AG04449 (cell line): ENCODE results near the gene KLHDC9.

Experiments used
- CTCF ChIA-PET: fragments of 350-600 bp; formaldehyde crosslinking; extraction: SDS; loops from one replicate; lab custom pipeline; 2021; ENCODE audit warnings: antibody characterized with exemption; lab: Yijun Ruan, JAX
- POLR2A ChIA-PET: fragments of 400-600, 350-600 bp; formaldehyde crosslinking; extraction: SDS; loops from one replicate; lab custom pipeline; 2020; ENCODE audit warnings: antibody characterized with exemption, inconsistent platforms; lab: Yijun Ruan, JAX
- DNase-seq: peaks from one replicate; pipeline ENCODE4 v3.0.0-alpha.2; 2010; ENCODE audit warnings: low read depth, low spot score
- H3K4me3 ChIP-seq: 2 replicates; pipeline ENCODE4 v1.5.1; 2011; ENCODE audit warnings: low read depth, mild to moderate bottlenecking, control low read depth, low read length
- CTCF ChIP-seq: IDR thresholded peaks from one replicate; pipeline ENCODE4 v1.5.1; 2011; ENCODE audit warnings: mild to moderate bottlenecking, moderate library complexity, low read length, control low read depth, inconsistent platforms; ENCODE audit not compliant: insufficient read depth; ENCODE audit errors: missing control alignments

The KLHDC9 gene

DNA sequence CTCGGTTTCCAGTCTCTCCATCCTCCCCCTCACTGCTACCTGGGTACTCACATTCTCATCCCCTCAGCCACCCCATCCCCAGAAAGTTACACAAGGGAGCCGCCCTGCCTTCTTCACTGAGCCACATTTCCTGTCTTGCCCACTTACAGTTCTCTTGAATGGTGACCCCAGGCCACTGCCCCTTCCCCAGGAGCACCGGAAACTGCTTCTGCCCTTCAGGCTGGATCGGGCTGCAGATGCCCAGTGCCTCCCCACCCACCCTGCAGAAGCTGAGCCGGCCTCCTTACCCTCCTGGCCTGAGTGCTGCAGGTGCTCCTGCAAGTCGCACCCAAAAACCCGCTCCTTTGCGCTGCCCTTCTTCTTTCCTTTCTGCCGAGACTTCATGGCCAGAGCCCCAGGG is 28.9 kb upstream of the KLHDC9 start:
- no peak for DNase-seq
- no peak for TF ChIP-seq CTCF
- CTCF ChIA-PET: interaction anchor here (1.1 to 8.9 kb wide), 4 partner anchors 20 to 29 kb away, joined by 3 to 100 read pairs (median 4); partner anchors contain the start of genes KLHDC9 and USF1
- no peak overlapping the region for H3K4me3 ChIP-seq
- POLR2A ChIA-PET: no interaction called here

DNA sequence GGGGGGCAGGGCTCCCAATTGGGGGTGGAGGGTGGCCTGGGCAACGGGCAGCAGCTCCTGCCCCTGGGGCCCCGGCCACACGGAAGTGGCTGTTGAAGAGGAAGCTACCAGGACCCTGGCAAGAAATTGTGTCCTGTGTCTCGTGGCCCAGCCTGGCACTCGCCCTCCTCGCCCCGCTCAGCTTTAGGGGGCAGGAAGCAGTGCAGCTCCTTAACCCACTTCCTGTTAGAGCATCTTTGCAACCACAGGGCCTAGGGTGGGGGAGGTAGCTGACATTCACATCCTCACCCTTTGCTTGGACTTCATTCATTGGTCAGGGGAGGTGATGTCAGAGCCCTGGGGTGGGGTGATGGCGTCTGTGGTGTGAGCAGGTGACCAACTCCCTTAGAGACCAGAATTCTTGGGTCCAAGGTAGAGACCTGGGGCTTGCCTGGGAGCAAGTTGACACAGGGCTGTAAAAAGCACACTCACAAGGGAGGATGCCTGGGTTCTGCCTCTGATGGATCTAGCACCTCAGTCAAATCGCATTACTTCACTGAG is 28.4 kb upstream of the KLHDC9 start, which contains the start of gene ARHGAP30:
TSS of gene ARHGAP30 (minus strand) at position 161 of the 540 bp plus-strand sequence. CDS start 267 bp downstream, outside the sequence.
- TF ChIP-seq CTCF: no peak
- CTCF ChIA-PET: interaction anchor here (0.7 to 8.9 kb wide), 4 partner anchors 28 to 73 kb away, joined by 3 to 100 read pairs (median 6); partner anchors contain the start of gene KLHDC9
- DNase-seq: no peak
- no peak within 1 kb of the TSS for H3K4me3 ChIP-seq
- POLR2A ChIA-PET: no interaction called here

GRCh38 chr1:161070761-161071160 is 27.4 kb upstream of the KLHDC9 start:
- no peak for DNase-seq
- H3K4me3 ChIP-seq: no peak overlapping the region
- POLR2A ChIA-PET: no interaction called here
- TF ChIP-seq CTCF: no peak
- CTCF ChIA-PET: interaction anchor here (0.7 to 8.9 kb wide), 8 partner anchors 10 to 73 kb away, joined by 3 to 100 read pairs (median 8); partner anchors contain the start of gene KLHDC9

GRCh38 chr1:161071886-161072371 is 26.2 kb upstream of the KLHDC9 start:
- TF ChIP-seq CTCF: peak; percentile 50
- ChIA-PET CTCF (interaction anchor here (0.6 to 8.9 kb wide), 16 partner anchors 9 to 81 kb away, joined by 3 to 100 read pairs (median 6); partner anchors contain the start of genes KLHDC9, NECTIN4 and USF1), POLR2A (no interaction called here)
- DNase-seq: no peak
- no peak overlapping the region for H3K4me3 ChIP-seq

DNA sequence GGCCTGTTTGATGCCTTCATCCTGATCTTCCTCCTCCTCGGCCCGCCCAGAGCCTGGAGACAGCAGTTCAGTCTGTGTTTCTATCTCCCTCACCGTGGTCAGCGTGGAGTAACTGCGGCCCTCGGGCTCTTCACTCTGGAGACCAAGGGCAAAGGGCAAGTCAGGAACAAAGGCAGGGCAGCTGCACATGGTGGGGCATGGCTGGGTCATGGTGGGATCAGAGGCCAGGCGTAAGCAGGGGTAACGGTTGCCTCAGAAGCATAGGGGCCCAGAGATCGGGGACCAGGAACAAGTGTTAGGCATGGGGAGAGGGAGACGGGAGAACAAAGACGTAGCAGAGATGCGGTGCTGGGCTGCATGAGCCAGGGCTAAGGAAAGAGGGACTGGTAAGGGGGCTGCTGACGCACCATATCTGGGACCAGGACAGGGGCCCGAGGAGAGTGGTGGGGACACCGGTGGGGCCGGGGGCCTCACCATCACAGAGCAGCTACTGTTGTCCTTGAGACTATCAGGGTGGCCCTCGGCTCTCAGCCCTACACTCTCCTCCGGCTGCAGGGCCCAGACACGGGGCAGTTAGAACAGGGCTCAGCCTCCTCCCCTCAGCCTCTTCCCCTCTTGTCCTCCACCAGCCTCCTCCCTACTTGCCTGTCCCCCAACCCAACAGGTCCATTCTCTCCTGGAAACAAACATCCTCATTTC is 25.3 kb upstream of the KLHDC9 start:
- ChIA-PET CTCF (interaction anchor here (1.0 to 8.9 kb wide), 8 partner anchors 8 to 67 kb away, joined by 4 to 100 read pairs (median 11); partner anchors contain the start of genes KLHDC9 and USF1), POLR2A (no interaction called here)
- no peak for TF ChIP-seq CTCF
- no peak for DNase-seq
- H3K4me3 ChIP-seq: no peak overlapping the region
